ENCODE results near the gene WDR81.

Gene WDR81

GRCh38 chr17:1774390-1775176 is 50.1 kb downstream of the WDR81 start:
- TF ChIP-seq SNAI2 (CRISPR knock-in tag; IDR thresholded peaks at IDR 0.05) (no peak), ZNF8 (CRISPR knock-in tag; IDR thresholded peaks at IDR 0.05) (no peak)

GRCh38 chr17:1776328-1776727 is 51.8 kb downstream of the WDR81 start:
- TF ChIP-seq ZC3H10 (CRISPR knock-in tag; IDR thresholded peaks at IDR 0.05) = no peak
- no peak for TF ChIP-seq ESRRG (CRISPR knock-in tag; IDR thresholded peaks at IDR 0.05)
- no peak for TF ChIP-seq ZNF70 (CRISPR knock-in tag; IDR thresholded peaks at IDR 0.05)
- TF ChIP-seq TOX (CRISPR knock-in tag; IDR thresholded peaks at IDR 0.05; ENCODE audit: borderline replicate concordance) = no peak
- no peak for ATAC-seq

More at GRCh38 chr17:1774390-1775176, 50.1 kb downstream of the WDR81 start:
- no peak for ATAC-seq

- no peak for ATAC-seq
- TF ChIP-seq ZFP30 (CRISPR knock-in tag; IDR thresholded peaks at IDR 0.05) (no peak), ZNF565 (CRISPR knock-in tag; conservative IDR thresholded peaks at IDR 0.05; ENCODE audit: low read depth) (no peak), RARB (CRISPR knock-in tag; IDR thresholded peaks at IDR 0.05) (no peak), ISL1 (CRISPR knock-in tag; IDR thresholded peaks at IDR 0.05) (no peak), ZC3H10 (CRISPR knock-in tag; IDR thresholded peaks at IDR 0.05) (no peak), ESRRG (CRISPR knock-in tag; IDR thresholded peaks at IDR 0.05) (no peak), BACH2 (CRISPR knock-in tag; IDR thresholded peaks at IDR 0.05; ENCODE audit: borderline replicate concordance) (no peak), ARNTL (CRISPR knock-in tag; IDR thresholded peaks at IDR 0.05; ENCODE audit: borderline replicate concordance, low read depth) (no peak), ZFP3 (CRISPR knock-in tag; IDR thresholded peaks at IDR 0.05) (no peak), OSR1 (CRISPR knock-in tag; IDR thresholded peaks at IDR 0.05) (no peak), PATZ1 (CRISPR knock-in tag; IDR thresholded peaks at IDR 0.05; ENCODE audit: borderline replicate concordance) (no peak)
These were observed 52.4 kb downstream of the WDR81 start for GRCh38 chr17:1776857-1777256.

- TF ChIP-seq ZC3H10 (CRISPR knock-in tag; IDR thresholded peaks at IDR 0.05) (no peak), ISL1 (CRISPR knock-in tag; IDR thresholded peaks at IDR 0.05) (peak; percentile 37; the same call in 1 of the 2 replicates), PATZ1 (CRISPR knock-in tag; IDR thresholded peaks at IDR 0.05; ENCODE audit: borderline replicate concordance) (no peak), ZFP3 (CRISPR knock-in tag; IDR thresholded peaks at IDR 0.05) (no peak), CREB5 (CRISPR knock-in tag; IDR thresholded peaks at IDR 0.05; ENCODE audit: low read depth) (no peak)
- peak; percentile 90 for ATAC-seq
These were observed 55.1 kb downstream of the WDR81 start for GRCh38 chr17:1779571-1780131.

- no peak for ATAC-seq
- no peak for TF ChIP-seq SNAI2 (CRISPR knock-in tag; IDR thresholded peaks at IDR 0.05)
- no peak for TF ChIP-seq PPARA (CRISPR knock-in tag; IDR thresholded peaks at IDR 0.05; ENCODE audit: borderline replicate concordance)
- TF ChIP-seq TSHZ2 (CRISPR knock-in tag; IDR thresholded peaks at IDR 0.05) = no peak
- TF ChIP-seq CSRNP3 (CRISPR knock-in tag; IDR thresholded peaks at IDR 0.05) = no peak
- no peak for TF ChIP-seq PATZ1 (CRISPR knock-in tag; IDR thresholded peaks at IDR 0.05; ENCODE audit: borderline replicate concordance)
These were observed 57.7 kb downstream of the WDR81 start for GRCh38 chr17:1782171-1782567.

Measured in SK-N-SH treated with all-trans-retinoic acid at 6 μM for 48 hours (cell line).